GM19395 (cell line): ENCODE data around the gene ZNF736.
A peak's percentile ranks its signal among the peaks of the same experiment; 100 is the strongest.
"Not testable (repeated sequence)": the region's sequence is repeated elsewhere in the genome, so short reads cannot be mapped to it uniquely, and the experiment has no call there.

ENCODE experiments used
- ATAC-seq: cut with Tn5 transposase; IDR thresholded peaks from one replicate; pipeline ENCODE4 v1.9.1; 2021; ENCODE audit warnings: mild to moderate bottlenecking, moderate library complexity; ENCODE audit not compliant: unreplicated experiment

ZNF736 gene

DNA sequence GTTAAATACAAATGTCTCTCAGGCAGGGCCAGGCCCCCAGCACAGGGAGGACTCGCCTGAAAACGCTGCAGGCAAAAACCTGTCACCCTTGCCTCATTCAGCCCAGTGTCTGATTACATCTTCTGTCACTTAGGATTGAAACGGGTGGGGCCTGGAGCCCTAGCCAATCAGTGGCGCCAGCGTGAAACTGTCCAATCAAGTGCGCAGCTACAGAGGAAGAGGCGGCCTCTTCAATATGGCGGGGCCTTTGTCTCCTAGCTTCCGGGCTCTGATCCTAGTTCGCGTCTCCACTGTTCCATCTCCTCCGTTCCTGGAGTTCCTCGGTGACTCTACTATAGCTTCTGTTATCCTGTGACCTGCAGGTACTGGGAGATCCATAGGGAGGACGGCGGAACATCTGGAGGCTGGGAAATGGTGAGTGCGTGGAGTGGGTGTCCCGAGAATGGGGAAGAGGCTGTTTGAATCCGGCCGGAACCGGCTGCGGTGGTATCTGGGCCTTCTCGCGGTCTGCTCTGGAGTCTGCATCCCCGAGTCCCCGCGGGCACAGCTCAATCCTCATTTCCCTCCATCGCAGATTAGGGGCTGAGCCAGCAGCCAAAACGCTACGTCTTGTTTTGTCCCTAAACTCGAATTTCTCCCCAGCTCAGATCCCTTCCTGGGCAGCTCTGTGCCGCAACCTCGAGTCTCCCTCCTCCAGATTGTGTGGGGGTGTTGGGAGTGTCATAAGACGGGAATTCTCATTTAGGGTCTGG, at the start of gene ZNF736:
TSS of gene ZNF736 (plus strand) at position 222 of the 752 bp plus-strand sequence. CDS start at position 412, 190 bp downstream.
- ATAC-seq = peak; percentile 100

DNA sequence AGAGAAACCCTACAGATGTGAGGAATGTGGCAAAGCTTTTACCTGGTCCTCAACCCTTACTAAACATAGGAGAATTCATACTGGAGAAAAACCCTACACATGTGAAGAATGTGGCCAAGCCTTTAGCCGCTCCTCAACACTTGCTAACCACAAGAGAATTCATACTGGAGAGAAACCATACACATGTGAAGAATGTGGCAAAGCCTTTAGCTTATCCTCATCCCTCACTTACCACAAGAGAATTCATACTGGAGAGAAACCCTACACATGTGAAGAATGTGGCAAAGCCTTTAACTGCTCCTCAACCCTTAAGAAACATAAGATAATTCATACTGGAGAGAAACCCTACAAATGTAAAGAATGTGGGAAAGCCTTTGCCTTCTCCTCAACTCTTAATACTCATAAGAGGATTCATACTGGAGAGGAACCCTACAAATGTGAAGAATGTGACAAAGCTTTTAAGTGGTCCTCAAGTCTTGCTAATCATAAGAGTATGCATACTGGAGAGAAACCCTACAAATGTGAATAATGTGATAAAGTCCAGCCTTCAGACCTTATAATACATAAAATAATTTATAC, 47.3 kb upstream of the ZNF736 start:
- no peak for ATAC-seq

DNA sequence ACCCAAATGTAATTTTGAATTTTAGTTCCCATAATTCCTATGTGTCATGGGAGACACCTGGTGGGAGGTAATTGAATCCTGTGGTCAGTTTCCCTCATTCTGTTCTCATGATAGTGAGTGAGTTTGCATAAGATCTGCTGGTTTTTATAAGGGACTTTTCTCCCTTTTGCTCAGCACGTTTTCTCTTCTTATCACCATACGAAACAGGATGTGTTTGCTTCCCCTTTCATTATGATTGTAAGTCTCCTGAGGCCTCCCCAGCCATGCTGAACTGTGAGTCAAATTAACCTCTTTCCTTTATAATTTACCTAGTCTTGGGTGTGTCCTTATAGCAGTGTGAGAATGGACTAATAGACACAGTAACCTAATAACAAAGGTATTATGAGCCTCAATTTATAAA, 36.1 kb upstream of the ZNF736 start:
- no peak for ATAC-seq

- no peak for ATAC-seq
These were observed 18.9 kb upstream of the ZNF736 start for GRCh38 chr7:64294701-64295420.

DNA sequence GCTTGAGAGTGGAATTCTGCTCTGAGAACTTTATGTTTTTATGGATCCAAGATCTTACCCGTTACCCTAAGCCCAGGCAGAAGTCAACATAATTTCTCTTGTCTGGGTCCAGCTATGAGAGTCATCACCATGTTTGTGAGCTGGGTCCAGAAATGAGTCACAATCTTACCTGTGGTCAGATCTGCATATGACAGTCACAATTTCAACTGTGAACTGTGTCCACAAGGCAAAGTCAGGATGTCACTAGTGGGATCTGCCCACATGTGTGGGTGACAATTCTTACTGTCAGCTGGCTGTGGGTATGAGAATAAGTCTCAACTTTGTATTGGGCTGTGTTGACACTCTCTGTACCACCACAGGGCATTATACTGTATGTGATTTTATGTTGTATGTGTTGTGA, 16.3 kb upstream of the ZNF736 start:
- not testable (repeated sequence) for ATAC-seq

DNA sequence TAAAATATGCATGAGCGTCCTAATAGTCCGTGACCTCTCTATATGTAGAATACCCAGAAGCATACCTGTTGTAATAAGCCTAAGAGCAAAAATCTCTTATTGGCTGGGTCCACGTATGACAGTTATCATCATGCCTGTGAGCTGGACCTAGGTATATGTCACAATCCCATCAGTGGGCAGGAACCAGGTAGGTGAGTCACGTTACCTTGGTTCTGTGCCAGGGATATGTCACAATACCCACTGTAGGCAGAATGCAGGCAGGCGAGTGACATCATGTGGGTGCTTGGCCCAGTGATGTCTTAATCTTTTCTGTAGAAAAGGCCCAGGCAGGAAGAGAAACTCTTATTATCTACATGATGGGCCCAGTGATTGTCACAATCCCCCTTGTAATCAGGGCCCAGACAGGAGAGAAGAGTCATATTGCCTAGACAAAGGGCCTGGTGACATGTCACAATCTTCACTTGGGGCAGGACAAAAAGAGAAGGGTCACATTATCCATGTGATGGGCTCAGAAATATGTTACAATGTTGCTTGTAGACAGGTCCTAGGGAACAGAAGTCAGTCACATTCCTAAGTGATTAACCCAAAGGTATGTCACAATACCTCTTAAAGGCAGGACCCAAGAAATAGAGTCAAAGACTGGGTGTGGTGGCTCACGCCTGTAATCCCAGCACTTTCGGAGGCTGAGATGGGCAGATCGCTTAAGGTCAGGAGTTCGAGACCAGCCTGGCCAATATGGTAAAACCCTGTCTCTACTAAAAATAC, 12.9 kb upstream of the ZNF736 start:
- no peak for ATAC-seq

DNA sequence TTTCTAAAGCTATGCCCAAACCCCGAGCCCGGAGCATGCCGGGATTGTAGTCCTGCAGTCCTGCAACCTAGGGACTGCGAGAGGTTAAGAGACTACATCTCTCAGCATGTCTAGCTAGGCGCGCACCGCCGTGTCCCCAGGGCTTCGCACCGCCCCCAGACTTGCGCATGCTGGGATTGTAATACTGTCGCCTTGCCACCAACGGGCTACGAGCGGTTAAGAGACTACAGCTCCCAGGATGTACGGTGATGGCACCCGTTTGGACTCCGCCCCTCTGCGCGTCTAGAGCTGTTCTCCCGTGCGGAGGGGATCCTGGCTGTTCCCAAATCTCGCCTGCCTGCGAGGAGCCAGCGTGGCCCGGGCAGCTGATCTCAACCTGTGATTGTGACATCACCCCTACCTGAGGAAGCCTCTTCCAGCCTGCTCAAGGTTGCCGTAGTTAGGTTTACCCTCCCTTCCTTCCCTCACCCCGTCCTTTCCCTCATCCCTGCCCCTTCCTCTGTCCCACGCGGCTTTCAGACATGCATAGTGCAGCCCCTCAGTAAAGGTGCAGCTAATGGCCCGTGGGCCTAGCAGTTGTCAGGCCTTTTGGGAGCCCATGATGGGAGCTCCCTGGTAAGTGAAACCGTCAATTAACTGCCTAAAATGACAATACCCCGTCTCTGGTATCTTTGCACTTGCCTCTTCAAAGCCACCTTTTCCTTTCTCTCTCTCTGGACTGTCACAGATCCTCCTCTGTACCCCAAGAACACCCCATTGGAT, 6.3 kb upstream of the ZNF736 start:
- peak; percentile 98 for ATAC-seq

- ATAC-seq = no peak
These were observed 5.8 kb upstream of the ZNF736 start for GRCh38 chr7:64308016-64308270.

DNA sequence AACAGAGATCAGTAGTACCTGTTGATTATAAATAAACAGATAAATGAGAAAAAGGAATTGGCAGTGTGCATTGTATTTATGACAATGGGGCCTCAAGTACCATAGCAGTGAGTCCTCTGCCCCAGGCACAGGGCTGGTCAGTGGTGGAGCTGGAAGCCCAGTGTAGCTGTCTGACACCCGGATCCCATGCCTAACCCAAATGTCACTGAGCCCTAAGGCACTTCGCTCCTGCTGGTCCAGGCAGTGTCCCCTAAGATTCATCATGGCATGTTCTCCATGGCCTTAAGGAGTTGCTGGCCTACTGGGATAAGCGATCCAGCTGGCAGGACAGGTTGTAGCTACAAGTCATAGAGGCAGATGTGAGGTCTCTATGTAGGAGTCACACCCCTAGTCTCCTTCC, 3.3 kb upstream of the ZNF736 start:
- ATAC-seq = no peak

GRCh38 chr7:64312826-64313225, 935 bp upstream of the ZNF736 start:
- no peak for ATAC-seq

- ATAC-seq = no peak
These were observed 805 bp downstream of the ZNF736 start for GRCh38 chr7:64314566-64314965.

GRCh38 chr7:64316031-64316742, 2.4 kb downstream of the ZNF736 start:
- not testable (repeated sequence) for ATAC-seq

DNA sequence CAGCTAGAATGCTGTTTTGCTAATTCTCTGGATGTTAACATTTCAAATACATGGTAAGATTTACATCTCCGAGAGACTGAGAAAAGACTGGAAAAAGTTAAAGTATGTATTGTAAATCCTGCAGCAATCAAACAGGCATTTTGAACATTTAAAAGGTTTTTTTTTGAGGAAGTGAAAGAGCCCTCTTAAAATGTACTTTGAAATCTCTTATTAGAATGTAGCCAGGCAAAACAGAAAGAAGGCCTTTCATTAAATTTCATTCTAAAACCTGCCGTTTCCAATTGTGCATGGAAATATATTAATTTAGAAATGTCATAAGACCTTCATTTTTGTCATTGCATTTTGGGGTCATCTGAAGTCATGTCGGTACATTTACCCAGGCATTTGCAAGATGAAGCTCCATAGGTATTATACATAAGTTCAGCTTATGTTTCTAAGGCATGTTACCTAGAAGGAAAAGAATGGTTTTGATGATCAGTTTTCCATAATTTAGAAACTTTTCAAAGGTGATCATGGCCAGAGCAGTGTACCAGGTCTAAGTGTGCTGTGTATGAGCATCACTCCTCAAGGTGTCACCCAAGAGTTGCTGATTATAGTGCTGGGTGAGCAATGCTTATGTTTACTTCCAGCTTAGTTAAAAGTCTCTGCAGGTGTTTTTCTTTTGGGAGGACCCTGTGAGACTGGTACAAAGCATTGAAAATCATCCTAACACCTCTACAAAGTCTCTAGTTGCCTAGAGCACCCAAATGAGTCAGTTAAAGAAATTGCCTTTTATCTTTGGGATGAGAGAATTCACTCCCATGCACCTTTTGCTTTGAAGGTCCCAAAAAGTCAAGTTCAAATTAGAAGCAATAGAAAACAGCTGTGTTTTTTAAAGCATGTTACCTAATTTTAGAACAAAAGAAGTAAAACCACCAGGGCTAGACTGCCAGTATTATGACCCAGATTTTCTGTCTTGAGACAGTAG, 7.1 kb downstream of the ZNF736 start:
- no peak for ATAC-seq

DNA sequence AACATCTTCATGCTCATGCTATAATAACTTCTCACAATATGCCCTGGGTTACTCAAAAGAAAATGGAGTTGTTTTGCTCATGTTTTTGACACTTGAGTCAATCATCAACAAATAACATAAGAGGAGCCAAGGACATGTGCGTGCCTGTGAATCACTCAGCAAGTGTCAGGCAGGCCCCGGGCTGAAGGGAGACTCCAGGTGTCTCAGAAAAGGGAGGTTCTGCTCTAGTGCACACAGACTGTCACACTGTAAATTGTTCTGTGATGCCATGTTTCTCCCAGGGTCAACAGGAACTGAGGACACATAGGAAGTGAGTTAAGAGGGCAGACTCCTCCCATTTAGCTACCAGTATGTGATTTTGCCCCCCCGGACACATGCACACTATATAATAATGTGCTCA, 10.4 kb downstream of the ZNF736 start:
- ATAC-seq = not testable (repeated sequence)

DNA sequence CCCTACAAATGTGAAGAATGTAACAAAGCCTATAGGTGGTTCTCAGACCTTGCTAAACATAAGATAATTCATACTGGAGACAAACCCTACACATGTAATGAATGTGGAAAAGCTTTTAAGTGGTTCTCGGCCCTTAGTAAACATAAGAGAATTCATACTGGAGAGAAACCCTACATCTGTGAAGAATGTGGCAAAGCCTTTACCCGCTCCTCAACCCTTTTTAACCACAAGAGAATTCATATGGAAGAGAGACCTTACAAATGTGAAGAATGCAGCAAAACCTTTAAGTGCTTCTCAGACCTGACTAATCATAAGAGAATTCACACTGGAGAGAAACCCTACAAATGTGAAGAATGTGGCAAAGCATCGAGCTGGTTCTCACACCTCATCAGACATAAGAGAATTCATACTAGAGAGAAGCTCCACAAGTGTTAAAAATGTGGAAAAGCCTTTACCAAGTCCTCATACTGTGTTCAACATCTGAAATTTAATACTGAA, 35.0 kb downstream of the ZNF736 start:
- not testable (repeated sequence) for ATAC-seq

GRCh38 chr7:64359543-64359942, 45.8 kb downstream of the ZNF736 start:
- no peak for ATAC-seq

- ATAC-seq = no peak
These were observed 57.4 kb downstream of the ZNF736 start for GRCh38 chr7:64371116-64371515.

DNA sequence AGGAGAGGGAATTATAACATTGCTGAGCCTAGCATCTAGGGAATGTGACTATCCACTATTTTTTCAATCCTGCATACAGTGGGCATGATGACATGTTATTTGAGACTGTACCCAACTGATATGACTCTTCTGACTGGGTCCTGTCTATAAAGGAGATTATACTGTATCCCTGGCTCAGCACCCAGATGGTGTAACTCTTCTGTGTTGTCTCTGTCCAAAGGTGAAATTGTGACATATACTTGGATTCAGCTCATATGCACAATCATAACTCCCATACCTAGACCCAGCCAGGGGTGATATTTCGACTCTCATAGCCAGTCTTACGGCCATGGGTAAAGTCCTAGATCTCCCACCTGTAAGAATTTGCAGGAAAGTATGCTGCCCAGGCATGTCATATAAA, 59.3 kb downstream of the ZNF736 start:
- no peak for ATAC-seq

DNA sequence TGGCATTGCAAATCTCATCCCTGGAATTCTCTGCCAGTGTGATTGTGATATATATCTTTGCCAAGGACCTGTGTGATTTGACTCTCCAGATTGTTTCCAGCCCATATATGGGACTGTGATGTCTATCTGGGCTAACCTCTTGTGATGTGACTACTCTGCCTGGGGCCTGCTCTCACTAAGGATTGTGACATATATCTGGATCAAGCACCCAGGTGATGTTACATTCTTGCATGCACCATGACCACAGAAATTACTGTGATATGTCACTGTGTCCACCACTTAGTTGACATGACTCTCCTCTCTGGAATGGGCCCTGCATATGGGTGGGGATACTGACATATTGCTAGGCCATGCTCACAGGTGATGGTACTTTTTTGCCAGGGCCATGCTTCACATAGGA, 86.6 kb downstream of the ZNF736 start:
- ATAC-seq = no peak
